GM19240 (cell line): ENCODE measurements around the gene ARID2.

Source experiments
- DNase-seq: peaks from one replicate; pipeline ENCODE4 v3.0.0; 2011; ENCODE audit warnings: low spot score; ENCODE audit not compliant: insufficient read length

Gene ARID2

DNA sequence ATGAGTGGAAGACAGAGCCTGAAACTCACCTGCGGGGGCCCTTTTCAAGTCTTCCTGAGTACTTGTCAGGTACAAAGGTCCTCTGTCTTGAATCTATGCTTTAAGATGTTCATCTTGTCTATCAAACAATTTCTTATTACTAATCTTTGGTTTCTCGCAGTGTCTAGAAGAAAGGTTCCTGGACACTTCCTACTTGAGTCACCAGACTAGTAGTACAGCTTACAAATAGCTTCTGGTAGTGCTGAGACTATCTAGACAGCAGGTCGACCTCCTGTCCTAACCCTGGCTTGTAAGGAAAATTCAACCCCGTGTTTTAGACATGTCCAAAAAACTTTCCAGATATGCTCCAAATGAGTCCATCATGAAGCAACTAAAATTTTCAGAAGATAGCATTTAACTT lies 11.2 kb upstream of the ARID2 start:
- DNase-seq: no peak

DNA sequence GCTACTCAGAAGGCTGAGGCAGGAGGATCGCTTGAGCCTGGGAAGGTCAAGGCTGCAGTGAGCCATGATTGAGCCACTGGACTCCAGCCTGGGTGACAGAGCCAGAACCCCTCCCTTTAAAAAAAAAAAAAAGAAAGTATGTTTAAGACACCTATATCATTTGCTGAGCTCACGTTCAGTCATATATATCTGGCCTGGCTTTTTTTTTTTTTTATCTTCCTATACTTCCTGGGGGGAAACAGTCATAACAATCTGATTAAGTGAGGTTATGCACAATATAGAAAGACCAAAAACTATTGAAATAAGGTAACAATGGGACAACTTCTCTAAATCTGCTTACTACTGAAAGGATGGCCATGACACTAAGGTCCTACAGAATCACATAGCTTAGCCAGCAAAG lies 9.4 kb upstream of the ARID2 start:
- DNase-seq: no peak

DNA sequence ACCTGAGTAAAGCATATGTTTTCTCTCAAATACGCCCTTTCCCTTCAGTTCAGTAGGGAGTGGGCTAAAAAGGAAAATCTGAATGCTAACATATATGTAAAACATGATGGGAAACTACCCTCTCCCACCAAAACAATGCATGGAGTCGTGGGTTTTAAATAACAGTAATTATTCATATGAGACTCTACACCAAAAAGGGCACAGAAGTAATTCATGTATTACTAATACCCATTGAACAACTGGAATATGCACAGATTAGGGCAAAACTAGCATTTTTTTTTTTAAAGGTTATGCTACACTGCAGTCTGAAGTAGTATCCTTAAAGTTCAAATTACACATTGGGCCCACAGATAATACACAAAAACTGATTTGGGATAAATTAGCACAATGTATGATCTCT lies 8.1 kb upstream of the ARID2 start:
- DNase-seq: no peak

DNA sequence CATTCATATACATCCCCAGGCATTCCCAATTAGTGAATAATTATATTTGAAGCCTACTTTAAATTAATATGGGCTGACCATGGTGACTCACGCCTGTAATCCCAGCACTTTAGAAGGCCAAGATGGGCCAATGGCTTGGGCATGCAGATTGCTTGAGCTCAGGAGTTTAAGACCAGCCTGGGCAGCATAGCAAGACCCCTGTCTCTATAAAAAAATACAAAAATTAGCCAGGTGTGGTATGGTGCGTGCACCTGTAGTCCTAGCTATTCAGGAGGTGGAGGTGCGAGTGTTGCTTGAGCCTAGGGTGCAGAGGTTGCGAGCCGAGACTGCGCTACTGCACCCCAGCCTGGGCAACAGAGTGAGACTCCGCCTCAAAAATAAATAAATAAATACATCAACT lies 7.6 kb upstream of the ARID2 start:
- no peak for DNase-seq

DNA sequence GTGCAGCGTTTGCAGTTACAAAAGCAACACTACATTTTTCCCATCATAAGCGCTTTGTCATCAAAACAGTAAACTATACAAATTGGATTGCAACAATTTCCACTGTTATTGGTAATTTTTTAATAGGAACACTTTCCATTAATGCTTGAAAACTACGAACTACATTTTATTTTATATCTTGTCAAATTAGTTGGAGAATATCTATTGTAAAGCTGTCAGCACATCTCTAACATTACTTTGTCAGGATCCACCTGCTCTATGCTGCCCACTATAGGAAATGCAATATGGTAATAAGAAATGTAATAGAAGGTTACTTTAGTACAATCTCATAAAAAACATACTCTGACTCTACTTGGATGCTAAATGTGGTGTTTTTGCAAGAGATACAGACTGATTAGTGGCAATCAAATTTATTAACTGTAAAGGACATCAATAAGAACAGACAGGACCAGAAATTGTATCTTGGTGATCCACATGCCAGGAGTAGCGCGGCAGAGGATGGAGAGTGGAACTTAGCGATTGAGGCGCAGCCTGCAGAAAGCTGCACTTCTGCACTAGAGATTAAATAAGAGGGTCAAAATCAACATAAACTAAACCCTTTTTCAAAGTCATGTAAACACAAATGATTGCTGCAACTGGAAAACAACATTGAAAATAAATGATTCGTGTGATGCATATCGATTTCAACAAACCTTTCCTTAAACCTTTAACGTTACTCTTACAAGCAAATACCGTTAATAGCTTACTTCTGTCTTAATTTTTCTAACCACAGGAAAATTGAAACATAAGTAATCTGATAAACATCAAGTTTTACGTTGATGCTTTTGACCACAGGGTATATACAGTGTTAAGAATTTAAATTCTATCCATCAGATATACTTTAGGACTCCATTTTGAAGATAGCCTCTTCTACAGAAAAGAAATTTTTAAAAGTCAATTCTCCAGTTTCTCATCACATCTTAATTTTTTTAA lies 3.6 kb upstream of the ARID2 start:
- no peak for DNase-seq

DNA sequence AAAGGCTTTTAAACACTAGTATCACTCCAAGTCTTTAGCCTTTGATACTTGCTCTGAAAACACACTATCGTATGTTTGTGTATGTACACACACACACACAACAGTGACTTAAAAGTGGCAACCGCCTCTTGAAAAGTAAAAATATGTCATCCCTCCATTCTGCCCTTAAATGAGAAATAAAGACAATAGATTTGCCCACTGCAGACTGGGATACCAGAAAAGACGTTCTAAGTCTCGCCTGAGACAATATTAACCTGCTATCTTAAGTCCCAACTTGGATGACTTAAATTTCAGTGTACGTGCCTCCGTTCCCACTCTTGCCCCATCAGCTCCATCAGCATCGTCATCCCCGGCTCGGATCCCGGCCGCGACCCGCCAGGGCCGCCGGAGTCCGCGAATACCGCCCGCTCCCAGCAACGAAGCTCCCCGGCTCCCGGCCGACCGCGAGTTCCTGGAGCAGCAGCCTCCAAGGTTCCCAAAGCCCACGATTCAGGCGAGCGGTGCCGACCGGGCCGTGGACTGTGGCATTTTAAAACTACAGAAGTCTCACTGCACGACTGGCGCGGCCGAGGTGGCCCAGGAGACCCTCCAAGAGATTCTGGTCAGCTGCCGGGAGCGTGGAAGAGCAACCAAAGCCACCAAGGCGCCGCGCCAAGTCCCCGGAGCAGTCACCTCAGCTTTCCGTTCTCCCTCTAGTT lies 2.8 kb upstream of the ARID2 start:
- no peak for DNase-seq

DNA sequence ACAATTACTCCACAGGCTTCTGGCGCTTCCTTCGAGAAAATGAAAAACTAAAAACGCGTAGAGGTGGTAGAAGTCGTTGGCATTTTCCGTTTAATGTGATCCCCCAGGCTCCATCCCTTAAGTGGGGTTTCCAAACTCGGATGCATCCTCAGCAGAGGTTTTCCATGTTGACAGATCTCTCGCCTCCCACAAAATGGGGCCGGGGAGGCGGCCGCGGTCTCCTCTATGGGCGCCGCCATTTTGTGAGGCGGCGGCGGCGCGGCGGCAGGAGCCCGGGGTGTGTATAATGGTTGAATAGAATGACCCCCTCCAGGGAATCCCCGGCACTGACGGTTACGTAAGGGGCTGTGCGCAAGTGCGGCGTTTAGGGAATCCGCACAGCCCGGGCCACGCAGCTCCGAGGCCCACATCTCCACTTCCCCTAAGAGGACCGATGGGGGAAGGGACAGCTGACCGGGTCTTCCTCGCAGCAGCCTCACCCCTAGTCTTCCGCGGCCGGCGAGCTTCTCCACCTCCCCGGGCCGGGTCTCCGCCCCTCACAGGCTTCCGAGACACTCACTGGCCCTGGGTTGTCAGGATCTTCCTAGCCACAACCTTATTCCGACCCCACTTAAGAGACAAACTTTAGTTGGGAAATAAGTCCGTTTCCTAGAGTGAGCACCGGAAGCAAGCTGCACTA lies 2.1 kb upstream of the ARID2 start:
- DNase-seq: peak; percentile 74

DNA sequence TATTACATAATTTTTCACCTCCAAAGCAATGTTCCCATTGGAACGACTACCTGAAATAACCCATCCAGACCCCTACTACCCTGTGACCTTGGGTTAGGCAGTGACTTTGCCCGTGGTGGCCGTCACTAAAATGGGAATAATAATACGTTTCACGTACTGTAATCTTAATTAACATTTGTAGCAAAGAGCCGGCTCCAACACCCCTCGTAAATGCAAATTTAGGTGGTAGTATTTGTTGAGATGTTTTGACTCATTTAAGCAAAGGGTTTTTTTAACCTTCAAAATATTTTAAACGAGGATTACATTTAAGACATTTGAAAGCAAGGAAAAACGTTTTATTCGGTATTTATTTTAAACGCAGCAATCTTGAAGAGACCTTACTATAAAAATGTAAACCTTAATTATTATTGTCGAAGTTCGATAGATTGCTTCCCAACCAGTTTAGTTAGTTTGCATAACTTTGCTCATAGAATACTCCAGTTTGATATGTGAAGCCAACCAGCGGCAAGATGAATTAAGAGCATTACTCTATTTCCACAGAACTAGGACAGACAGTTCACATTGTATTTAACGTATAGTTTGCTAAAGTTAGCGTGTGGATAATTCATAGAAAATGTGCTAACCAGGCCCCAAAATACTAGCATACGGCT lies 1.4 kb upstream of the ARID2 start:
- DNase-seq: no peak

DNA sequence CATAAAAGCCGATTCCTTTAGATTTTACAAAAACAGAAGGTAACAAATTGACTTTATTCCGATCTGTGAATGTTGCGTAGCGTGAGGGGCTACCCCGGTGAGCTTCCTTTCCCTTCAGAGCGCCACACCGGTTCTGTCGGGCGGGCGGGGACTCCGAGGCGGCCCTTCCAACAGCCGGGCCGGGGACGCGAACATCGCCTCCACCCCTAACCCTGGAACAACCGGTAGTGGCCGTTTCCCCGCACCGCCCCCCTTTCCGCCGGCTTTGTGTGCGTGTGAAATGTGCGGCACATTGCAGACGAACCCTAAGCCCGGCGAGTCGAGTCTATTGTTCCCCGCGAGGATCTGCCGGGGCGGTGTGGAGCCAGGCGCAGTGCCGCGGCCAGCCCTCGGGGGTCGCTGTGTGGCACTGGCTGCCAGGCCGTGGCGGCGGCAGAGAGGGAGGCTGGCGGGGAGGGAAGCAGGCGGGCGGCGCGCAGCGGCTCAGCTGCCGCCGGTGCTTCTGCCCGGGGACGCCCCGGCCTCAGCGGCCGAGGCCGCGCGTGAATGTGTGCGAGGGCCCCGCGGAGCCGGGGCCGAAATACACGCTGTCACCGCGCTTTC lies 775 bp upstream of the ARID2 start:
- DNase-seq: peak; percentile 29

DNA sequence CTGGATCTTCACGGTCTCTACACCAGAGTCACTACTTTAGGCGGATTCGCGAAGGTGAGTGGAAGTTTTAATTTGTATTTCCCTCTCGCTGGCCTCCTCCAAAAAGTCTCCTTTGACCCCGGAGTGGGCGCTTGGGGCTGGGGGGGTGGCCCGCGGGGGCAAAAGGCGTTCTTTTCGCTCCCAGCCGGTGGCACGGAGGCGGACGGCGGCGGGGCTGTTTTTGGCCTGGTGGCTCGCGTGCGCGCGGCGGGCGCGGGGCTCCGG lies 510 bp downstream of the ARID2 start:
- DNase-seq: no peak

DNA sequence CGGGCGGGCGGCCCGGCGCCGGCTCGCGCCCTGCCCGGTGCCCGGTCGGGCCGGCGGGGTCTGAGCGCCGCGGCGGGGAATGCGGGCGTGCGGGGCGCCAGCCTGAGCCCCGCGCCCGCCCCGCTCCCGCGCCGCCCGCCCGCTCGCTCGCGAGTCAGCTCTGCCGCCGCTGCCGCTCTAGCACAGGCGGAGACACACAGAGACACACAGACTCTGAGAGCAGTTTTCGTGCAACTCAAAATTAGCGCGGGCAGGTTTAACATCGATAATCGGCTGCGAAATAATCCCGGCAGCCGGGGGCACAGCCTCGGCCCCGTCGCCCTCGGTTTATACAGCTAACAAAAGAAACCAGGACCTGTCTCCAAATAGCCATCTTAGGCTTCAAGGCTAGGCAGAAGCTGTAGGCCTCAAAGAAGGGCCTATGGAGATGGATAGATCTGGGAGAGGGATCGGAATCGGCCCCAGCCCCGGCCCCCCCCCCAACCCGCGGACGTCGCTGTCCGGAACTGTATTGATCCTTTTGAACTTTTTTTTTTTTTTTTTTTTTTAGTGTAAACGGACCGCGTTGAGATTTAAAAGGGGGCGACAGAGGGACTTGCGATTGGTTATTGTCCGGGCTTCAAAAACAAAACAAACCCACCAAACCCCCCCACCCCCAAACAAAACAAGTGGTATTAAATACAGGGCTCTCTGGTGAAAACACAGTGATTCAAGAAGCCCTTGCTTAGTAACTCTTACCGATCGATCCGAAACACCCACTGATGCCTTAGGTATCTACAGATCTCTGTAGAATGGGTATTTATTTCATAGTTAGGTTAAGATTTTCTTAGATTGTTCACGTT lies 1.1 kb downstream of the ARID2 start:
- no peak for DNase-seq

DNA sequence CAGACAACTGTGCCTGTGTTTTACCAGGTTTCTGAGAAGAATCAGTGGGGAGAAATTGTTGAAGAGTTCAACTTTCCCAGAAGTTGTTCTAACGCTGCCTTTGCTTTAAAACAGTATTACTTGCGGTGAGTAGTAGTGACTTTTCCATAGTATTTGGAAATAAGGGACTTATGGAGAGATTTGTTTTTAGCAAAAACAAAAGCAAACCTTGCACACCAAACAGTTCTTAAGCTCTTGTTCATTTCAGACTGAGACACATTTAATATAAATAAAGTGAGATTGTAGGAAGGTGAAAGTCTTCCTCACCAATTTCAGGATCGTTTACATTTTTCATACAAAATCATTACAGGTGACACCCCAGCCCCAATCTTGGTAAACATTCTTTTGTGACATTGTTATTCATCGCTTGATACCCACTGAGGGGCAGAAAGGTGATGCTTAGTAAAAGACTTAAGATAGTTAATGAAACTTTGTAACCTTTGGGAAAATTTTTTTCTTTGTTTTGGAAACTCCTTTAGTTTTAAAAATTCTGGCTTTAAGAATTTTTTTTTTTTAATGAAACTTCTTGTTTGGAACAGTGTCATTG lies 1.8 kb downstream of the ARID2 start:
- DNase-seq: no peak

DNA sequence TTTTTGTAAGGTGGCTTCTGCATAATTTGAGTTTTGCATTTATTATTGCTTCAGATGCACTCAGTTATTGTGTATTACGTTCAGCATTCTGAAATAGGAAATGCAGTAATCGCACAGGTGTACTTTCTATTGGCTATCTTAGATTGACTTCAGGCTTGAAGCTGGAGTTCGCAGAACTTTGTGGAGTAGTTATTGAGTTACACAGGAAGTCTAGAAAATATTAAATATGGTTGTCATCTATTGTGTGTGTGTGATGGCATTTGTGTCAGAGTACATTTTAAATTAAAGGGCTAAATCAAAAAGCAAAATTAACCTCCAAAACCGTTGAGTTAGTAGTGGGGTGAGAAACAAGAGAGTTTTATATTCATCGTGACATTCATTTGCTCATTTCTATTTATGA lies 2.7 kb downstream of the ARID2 start:
- no peak for DNase-seq

DNA sequence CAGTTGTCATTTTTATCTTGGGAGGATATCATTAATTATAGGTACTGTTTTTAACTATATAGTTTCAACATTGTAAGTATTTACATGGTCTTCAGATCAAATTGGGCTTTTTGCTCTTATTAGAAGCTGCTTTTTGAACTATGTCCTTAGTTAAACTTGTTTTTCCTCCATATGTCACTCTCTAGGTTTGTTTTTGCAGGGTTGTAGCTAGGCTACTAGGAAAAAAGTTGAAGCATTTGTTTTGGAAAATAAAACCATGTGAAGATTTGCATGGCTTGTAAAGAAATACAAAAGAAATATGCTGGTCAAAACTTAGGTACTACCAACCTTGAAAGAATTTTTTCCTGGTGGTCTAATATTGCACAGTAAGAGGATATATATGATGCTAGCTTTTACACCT lies 3.4 kb downstream of the ARID2 start:
- DNase-seq: no peak

DNA sequence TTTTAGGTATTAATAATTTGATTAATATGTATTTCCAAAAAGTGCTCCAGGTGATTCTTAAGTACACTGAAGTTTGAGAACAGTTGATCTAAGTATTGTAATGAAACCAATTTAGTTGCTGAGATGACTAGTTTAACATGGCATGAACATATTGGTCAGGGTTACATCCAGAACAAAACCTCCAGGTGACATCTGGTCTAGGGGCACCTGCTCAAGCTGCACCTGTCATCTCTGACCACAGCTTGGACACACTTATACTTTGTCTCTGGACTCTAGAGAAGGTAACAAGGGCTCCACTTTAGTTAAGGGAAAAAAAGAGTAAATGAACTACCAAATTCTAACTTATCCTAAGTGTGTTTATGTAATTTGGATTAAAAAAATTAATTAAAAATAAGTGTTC lies 8.1 kb downstream of the ARID2 start:
- DNase-seq: peak; percentile 6

DNA sequence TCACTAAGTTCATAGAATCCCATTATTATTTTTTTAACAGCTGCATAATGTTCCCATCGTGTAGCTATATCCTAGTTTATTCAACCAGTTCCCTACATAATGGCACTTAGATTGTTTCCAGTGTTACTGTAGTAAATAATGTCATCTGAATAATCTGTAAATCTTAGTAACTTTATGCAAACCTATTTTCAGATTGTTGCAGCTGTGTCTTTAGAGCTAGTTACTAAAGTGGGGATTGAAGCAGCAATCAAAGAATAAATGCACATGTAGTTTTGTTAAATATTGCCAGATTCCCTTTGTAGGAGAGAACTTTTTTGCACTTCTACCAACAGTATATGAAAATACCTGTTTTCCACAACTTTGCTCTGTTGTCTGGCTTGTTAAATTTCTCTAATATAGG lies 13.1 kb downstream of the ARID2 start:
- no peak for DNase-seq

DNA sequence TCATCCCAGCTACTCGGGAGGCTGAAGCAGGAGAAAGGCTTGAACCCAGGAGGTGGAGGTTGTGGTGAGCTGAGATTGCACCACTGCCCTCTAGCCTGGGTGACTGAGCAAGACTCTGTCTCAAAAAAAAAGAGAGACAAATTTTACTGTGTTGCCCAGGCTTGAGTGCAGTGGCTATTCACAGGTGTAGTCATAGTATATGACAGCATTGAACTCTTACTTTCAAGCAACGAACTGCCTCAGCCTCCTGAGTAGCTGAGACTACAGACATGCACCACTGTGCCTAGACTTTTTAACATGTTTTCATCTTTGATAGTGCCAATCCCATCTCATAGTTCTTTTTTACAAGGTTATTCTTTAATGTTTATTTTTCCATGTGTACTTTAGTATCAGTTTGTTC lies 13.7 kb downstream of the ARID2 start:
- DNase-seq: no peak

DNA sequence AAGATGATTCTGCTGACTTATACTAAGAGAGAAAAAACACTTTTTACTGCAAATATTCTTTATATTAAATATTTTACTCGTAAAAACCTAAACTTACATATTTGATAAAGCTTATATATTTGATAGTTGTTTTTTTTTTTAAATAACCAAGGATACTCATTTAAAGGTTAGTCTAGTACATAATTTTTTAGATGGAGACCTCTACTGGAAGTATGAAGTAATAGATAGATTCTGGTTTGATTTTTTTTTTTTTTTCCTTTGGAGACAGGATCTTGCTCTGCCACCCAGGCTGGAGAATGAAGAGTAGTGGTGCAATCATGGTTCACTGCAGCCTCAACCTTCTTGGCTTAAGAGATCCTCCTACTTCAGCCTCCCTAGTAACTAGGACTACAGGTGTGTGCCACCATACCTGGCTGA lies 16.4 kb downstream of the ARID2 start:
- no peak for DNase-seq

DNA sequence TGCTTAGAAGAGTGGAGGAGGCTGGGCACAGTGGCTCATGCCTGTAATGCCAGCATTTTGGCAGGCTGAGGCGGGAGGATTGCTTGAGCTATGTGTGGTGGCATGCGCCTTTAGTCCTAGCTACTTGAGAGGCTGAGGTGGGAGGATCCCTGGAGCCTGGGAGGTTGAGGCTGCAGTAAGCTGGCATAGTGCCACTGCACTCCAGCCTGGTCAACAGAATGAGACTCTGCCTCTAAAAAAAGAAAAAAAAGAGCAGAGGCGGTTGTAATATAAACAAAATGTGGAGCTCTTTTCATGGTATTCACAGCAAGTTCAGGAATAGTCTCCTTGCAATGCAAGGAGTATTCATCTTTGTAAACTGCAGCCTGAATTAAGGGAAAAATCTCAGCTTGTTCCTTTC lies 27.2 kb downstream of the ARID2 start:
- DNase-seq: no peak

DNA sequence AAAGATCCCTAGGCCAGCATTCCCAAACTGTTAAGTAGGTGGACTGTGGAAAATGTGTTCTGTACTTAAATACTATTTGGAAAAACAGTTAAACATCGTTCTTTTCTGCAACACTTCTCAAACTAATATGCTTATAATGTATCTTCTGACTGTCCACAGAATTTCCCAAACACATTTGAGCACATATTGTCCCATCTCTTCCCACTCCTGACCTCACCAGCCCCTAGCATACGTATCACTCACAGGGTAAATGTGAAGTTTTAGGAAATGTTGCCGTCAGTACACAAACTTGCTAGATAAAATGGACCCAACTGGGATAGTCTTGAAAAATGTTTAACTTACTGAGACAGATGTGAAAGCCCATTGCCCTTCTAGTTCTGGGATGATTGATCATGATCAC lies 27.7 kb downstream of the ARID2 start:
- DNase-seq: no peak
